Mucosa of descending colon (tissue), 3 donors: ENCODE data around the gene CPVL. TPM values are rescaled to one million over a fixed set of nuclear protein-coding genes. Genes with fewer than 3 reads are reported as not detected.
A peak's percentile ranks its signal among the peaks of the same experiment; 100 is the strongest.

Experiments
- ATAC-seq: fragments of 200-7000 bp; cut with Tn5 transposase; one replicate; pipeline ENCODE4 v1.9.1; 2020; ENCODE audit warnings: mild to moderate bottlenecking, moderate library complexity
- DNase-seq, 3 donors: peaks; one replicate each; pipeline ENCODE4 v3.0.0-alpha.2; 2020
- H3K36me3 ChIP-seq: fragments of 200-600 bp; one replicate; pipeline ENCODE4 v1.8.0; 2021; ENCODE audit warnings: low read depth, mild to moderate bottlenecking
- H3K4me1 ChIP-seq: fragments of 200-600 bp; one replicate; pipeline ENCODE4 v1.8.0; 2021; ENCODE audit warnings: low read depth, mild to moderate bottlenecking
- H3K4me3 ChIP-seq: fragments of 200-600 bp; one replicate; pipeline ENCODE4 v1.8.0; 2021; ENCODE audit warnings: mild to moderate bottlenecking
- H3K9me3 ChIP-seq: fragments of 200-600 bp; one replicate; pipeline ENCODE4 v1.8.0; 2021; ENCODE audit warnings: mild to moderate bottlenecking
- intact Hi-C, 2 donors: fragments of 100-400 bp; cut with DNase I in 1 of 2; cut with micrococcal nuclease in 1 of 2; formaldehyde crosslinking; loops; one replicate each; pipeline versions ENCODE4 v1.11.0 to v1.11.1; 2022; cut with DNase I, micrococcal nuclease
- total RNA-seq, 3 donors: library from RNA; stranded (reverse); fragmentation: NEBNext Ultra II Directional in 2 of 3; extraction: Animal tissue kit (Norgen Biotek cat#: 25700) in 2 of 3; gene quantifications; one replicate each; pipeline versions ENCODE4 v1.2.1 to v1.2.4, GENCODE V29; 2021 to 2023
- TF ChIP-seq, protein P1 (sequence below): fragments of 200-600 bp; IDR thresholded peaks from one replicate; pipeline ENCODE4 v1.8.0; 2022; ENCODE audit warnings: antibody characterized with exemption, mild to moderate bottlenecking
- donor health status: DM: no; HTN: no; CAD: no; lungs with moderate emphysema.
- donor health status: DM: no; HTN: no; CAD: no.
- donor health status: DM: no; HTN: yes; CAD: no.

The CPVL gene
- total RNA-seq, 3 donors from 2014 or later = 8.1 to 20.0 (median 10.5) TPM

DNA sequence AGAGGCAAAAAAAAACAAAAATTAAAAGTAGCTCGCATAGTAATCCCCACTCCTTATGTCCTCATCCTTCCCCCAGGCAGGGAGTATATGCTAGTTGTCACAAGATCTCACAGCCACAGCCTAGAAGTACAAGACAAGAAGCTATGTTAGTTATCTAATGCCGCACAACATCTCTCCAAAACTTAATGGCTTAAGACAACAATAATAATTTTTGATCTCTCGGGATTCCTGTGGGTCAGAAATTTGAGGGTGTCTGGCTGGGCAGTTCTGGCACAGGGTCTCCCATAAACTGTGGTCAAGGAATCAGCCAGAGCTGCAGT lies 39.7 kb downstream of the CPVL start:
- H3K4me3 ChIP-seq = no peak overlapping the region
- intact Hi-C loops = no loop called here
- no peaks in the 10 kb centered on the region for H3K4me1 ChIP-seq
- DNase-seq = no peak
- TF ChIP-seq, protein P1, sequence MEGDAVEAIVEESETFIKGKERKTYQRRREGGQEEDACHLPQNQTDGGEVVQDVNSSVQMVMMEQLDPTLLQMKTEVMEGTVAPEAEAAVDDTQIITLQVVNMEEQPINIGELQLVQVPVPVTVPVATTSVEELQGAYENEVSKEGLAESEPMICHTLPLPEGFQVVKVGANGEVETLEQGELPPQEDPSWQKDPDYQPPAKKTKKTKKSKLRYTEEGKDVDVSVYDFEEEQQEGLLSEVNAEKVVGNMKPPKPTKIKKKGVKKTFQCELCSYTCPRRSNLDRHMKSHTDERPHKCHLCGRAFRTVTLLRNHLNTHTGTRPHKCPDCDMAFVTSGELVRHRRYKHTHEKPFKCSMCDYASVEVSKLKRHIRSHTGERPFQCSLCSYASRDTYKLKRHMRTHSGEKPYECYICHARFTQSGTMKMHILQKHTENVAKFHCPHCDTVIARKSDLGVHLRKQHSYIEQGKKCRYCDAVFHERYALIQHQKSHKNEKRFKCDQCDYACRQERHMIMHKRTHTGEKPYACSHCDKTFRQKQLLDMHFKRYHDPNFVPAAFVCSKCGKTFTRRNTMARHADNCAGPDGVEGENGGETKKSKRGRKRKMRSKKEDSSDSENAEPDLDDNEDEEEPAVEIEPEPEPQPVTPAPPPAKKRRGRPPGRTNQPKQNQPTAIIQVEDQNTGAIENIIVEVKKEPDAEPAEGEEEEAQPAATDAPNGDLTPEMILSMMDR = peak; percentile 3
- H3K36me3 ChIP-seq = no peaks in the 10 kb centered on the region
- ATAC-seq = no peak
- H3K9me3 ChIP-seq = no peaks in the 10 kb centered on the region

DNA sequence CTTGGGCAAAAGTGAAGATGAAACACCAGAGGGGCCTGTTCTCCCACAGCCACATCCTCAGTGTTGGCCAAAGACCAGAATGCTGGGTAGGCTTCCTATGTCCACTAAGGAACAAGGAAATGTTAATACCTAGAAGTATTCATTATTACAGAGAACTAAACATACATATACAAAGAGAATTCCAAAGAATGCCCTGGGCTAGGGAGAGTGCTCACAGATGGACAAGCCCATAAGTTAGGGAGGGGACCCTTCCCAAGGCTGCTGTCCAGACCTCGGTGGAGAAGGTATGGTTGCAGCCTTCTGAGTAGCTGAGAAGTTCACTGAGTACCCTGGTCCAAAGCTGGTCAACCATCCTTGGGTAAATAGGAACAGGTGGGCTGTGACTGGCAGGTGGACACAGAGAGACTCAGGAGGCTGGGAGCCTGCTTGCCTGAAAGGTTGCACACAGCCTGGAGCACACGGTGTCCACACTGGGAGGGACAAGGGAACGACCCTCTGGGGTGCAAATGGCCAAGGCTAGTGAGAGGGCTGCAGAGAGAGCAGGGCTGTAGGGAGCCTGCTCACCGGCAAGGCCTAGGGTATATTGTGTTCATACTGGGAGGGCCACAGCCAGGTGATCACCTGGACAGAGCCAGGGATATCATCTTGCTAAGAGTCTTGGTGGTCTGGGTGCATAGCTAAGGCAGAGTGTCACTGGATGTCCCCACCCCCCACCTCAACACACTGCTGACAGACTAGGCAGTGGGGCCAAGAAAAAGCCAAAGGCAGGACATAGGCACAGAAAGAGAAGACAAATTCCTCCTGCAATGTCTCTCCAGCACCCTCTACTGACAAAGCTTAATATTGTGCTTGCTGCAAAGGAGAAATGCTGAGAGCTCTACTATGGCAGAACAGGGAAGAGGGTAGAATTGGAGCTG lies 40.3 kb downstream of the CPVL start:
- DNase-seq = peak in 1 of 3 donors; percentile 76
- ATAC-seq = peak; percentile 88
- Histone ChIP-seq H3K9me3 (no peaks in the 10 kb centered on the region), H3K4me3 (no peak overlapping the region), H3K36me3 (no peaks in the 10 kb centered on the region), H3K4me1 (no peaks in the 10 kb centered on the region)
- intact Hi-C loops = no loop called here
- TF ChIP-seq, protein P1 = peak; percentile 66

DNA sequence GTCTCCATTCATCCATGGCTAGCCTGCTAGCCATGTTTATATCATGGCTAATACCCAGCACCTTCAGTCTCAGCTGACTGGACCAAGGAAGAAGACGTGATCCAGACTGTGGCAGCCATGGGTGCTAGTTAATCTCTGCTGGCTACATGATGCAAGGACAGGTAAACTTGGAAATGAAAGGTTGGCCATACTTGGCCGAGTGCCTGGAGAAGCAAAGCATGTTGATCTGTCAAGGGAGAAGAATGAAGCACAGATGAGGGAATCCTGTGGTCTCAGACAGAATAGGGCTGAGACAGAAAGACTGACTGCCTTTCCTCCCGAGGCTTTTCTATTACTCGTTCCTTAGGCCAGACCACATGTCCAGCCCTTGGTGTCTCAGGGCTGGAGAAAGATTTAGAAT lies 41.1 kb downstream of the CPVL start:
- Histone ChIP-seq H3K9me3 (no peaks in the 10 kb centered on the region), H3K4me3 (no peak overlapping the region), H3K36me3 (no peaks in the 10 kb centered on the region), H3K4me1 (no peaks in the 10 kb centered on the region)
- no peak for DNase-seq
- no peak for ATAC-seq
- TF ChIP-seq, protein P1 = no peak
- intact Hi-C loops = no loop called here

DNA sequence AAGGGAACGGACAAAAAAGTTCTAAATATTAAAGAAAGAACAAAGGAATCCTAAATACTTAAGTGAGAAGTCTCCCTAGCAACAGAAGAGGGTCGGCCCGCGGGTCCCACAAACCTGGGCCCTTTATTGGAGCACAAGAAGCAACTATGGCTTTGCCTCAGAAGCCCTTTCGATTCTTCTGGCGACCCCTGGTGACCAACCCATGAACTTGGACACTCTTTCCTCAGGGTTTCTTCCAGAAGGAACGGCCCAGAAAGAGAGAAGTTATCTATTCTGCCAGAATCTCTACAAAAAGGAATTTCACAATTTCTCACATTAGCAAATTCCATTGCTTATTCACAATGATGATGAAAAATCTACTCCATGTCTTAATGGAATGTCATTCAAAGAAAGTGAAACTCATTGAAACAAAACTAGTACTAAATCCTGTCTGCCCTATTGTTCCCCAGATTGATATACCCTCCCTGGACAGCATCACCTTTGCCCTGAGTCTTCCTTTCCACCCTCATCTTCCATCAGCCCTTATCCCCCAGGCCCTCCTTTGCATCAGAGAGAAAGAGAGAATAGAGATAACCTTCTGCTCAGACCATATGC lies 43.7 kb downstream of the CPVL start:
- H3K9me3 ChIP-seq = no peaks in the 10 kb centered on the region
- ATAC-seq (peak; percentile 59), DNase-seq (peak in 2 of 3 donors; percentile 69 to 77)
- H3K4me3 ChIP-seq = no peak overlapping the region
- intact Hi-C loops = loop anchor here (2.0 to 5.0 kb wide), 2 partner anchors 175 to 180 kb away; no protein-coding TSS in a partner anchor
- H3K36me3 ChIP-seq = no peaks in the 10 kb centered on the region
- no peaks in the 10 kb centered on the region for H3K4me1 ChIP-seq
- TF ChIP-seq, protein P1 = peak; percentile 35

DNA sequence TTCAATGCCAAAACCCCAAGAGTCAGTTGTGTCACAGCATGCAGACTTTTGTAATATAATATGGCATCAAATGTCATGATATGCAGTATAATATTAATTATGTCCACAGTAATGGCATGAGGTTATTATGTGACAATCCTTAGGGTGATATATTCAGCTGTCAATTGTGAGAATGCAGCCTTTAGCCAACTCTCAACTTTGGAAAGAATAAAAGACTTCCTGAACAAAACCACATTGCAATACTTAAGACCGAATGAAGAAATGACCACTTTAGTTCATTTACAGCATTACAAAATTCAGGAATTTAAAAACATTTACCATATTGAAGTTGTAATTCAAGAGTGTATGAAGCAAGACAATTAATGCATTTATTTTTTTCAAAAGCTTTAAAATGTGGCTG lies 45.4 kb downstream of the CPVL start:
- H3K36me3 ChIP-seq = no peaks in the 10 kb centered on the region

More for the DNA sequence above, 45.4 kb downstream of the CPVL start:
- Histone ChIP-seq H3K9me3 (no peaks in the 10 kb centered on the region), H3K4me1 (no peaks in the 10 kb centered on the region), H3K4me3 (no peak overlapping the region)
- DNase-seq = no peak
- intact Hi-C loops = loop anchor here in 1 of 2 donors (5.0 kb wide), 1 partner anchor 174 kb away; no protein-coding TSS in a partner anchor
- ATAC-seq = no peak
- TF ChIP-seq, protein P1 = no peak
